HUES6 (cell line): Measurements from ENCODE around the gene JPH3.

ENCODE experiments used
- H3K27ac ChIP-seq: 2 replicates; pipeline ENCODE4 v1.7.0; 2013; ENCODE audit warnings: low read depth, mild to moderate bottlenecking, low read length, inconsistent platforms
- H3K27me3 ChIP-seq: 2 replicates; pipeline ENCODE4 v1.6.1; 2013; ENCODE audit warnings: low read length; ENCODE audit not compliant: control insufficient read depth, insufficient read depth
- H3K36me3 ChIP-seq: 2 replicates; pipeline ENCODE4 v1.6.1; 2013; ENCODE audit warnings: low read length; ENCODE audit not compliant: control insufficient read depth, insufficient read depth
- H3K4me1 ChIP-seq: 2 replicates; pipeline ENCODE4 v1.6.1; 2013; ENCODE audit warnings: low read length; ENCODE audit not compliant: control insufficient read depth, insufficient read depth
- H3K4me3 ChIP-seq: 2 replicates; pipeline ENCODE4 v1.5.1; 2013; ENCODE audit warnings: low read depth, low read length
- H3K9ac ChIP-seq: one replicate; pipeline ENCODE4 v1.6.1; 2013; ENCODE audit warnings: mild to moderate bottlenecking, low read length
- H3K9me3 ChIP-seq: 2 replicates; pipeline ENCODE4 v1.6.1; 2013; ENCODE audit warnings: low read depth, low read length; ENCODE audit not compliant: control insufficient read depth, insufficient read depth

JPH3 gene

GRCh38 chr16:87744750-87745514 is 142.6 kb downstream of the JPH3 start:
- Histone ChIP-seq H3K27me3 (no peaks in the 10 kb centered on the region), H3K36me3 (peaks cover 84% of the 10 kb centered on the region), H3K4me1 (no peaks in the 10 kb centered on the region), H3K27ac (no peak overlapping the region), H3K9me3 (no peaks in the 10 kb centered on the region; the same call in 1 of the 2 replicates), H3K9ac (no peak overlapping the region), H3K4me3 (no peak overlapping the region)

GRCh38 chr16:87746178-87746577 is 143.9 kb downstream of the JPH3 start:
- H3K36me3 ChIP-seq = peaks cover 84% of the 10 kb centered on the region
- H3K27me3 ChIP-seq = no peaks in the 10 kb centered on the region

More at GRCh38 chr16:87746178-87746577, 143.9 kb downstream of the JPH3 start:
- H3K4me3 ChIP-seq = no peak overlapping the region
- H3K27ac ChIP-seq = no peak overlapping the region
- H3K4me1 ChIP-seq = no peaks in the 10 kb centered on the region
- no peak overlapping the region for H3K9ac ChIP-seq
- no peaks in the 10 kb centered on the region; the same call in 1 of the 2 replicates for H3K9me3 ChIP-seq
